Measurements from ENCODE around the gene IRX3.
"Not testable (repeated sequence)": the region's sequence is repeated elsewhere in the genome, so short reads cannot be mapped to it uniquely, and the experiment has no call there.

IRX3 gene

DNA sequence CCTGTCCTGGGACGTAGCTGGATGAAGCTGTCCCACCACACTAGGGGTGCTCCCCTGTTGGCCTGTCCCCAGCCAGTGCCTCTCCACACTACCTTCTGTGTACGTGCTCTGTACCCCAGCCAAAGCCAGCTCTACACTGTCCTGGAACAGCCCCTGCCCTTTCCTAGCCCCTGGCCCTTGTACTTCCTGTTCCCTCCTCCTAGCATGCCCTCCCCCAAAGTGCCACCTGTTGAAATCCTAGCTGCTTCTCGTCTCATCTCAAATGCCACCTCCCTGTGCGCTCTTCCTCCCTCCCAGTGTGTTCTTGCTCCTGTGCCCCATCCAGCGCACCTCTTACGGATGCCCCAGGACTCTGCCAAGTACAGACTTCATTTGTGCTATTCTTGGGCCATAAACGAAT is 33.5 kb downstream of the IRX3 start:
- Histone ChIP-seq H3K4me3 (ENCODE audit: control insufficient read depth in 1 of 7, extremely low read depth in 1 of 7, insufficient read depth in 4 of 7, low read depth in 2 of 7, low read length in 6 of 7) (no peak overlapping the region), H3K27me3 (replicated peaks in 2 of 5; ENCODE audit: control insufficient read depth in 4 of 5, insufficient read depth in 5 of 5, low read length in 4 of 5) (peaks cover 3 to 38% (median 7%) of the 10 kb centered on the region in 5 experiments), H3K9me3 (ENCODE audit: control extremely low read depth in 1 of 5, control insufficient read depth in 4 of 5, insufficient read depth in 2 of 5, low read depth in 1 of 5, low read length in 4 of 5) (no peaks in the 10 kb centered on the region), H3K36me3 (ENCODE audit: control insufficient read depth in 4 of 4, insufficient read depth in 4 of 4, low read length in 3 of 4) (no peaks in the 10 kb centered on the region), H3K27ac (ENCODE audit: insufficient read depth in 1 of 2, low read depth in 1 of 2, low read length in 2 of 2, poor library complexity in 1 of 2, severe bottlenecking in 2 of 2) (no peak overlapping the region), H3K4me1 (ENCODE audit: control extremely low read depth in 1 of 4, control insufficient read depth in 4 of 4, insufficient read depth in 4 of 4, low read length in 3 of 4) (no peaks in the 10 kb centered on the region)
- WGBS (ENCODE audit: insufficient coverage) = 83% methylated on average over 6 of the region's 7 CpGs
- ChIA-PET CTCF (no interaction called here), POLR2A (no interaction called here)
- DNase-seq = no peak

DNA sequence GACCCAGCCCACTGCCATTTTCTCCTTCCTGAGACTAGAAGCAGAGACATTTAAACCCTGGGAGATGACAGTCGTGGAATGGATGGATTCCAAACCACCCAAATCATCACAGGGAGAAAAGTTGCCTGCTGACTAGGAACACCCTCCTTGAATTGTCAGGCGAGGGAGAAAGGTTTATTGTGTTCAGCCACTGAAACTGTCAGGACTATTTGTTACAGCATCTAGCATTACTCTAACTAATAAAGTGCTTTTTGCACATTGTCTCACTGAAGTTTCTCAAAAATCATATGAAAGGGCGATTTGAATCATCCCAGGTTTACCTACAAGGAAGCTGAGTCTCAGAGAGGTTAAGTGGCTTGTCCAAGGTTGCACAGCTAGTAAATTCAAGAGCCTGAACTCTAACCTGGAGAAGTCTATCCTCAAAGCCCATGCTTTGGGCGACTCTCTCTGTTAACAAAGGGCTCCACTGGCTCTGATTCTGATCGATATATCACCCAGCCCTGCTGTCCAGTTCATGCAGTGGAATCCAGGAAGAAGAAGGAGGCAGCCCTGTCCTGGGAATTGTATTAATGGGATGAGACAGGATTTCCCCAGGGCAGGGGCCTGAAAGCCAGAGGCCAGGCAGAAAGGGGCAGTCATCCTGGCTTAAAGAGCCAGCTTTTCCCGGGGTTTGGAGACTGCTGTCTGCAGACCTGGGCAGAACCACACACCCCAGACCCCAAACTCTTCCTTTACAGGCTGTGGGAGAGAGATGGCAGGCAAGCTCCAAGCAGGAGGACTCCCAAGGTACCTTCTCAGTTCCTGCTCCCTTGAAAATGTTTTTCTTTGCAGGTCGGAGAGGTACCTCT is 37.5 kb downstream of the IRX3 start:
- H3K4me3 ChIP-seq (ENCODE audit: control insufficient read depth in 1 of 7, extremely low read depth in 1 of 7, insufficient read depth in 4 of 7, low read depth in 2 of 7, low read length in 6 of 7) = no peak overlapping the region
- DNase-seq = no peak
- CTCF ChIA-PET = no interaction called here
- POLR2A ChIA-PET = no interaction called here
- WGBS (ENCODE audit: insufficient coverage) = 93% methylated on average over 4 of the region's 7 CpGs
- no peaks in the 10 kb centered on the region for H3K36me3 ChIP-seq (ENCODE audit: control insufficient read depth in 4 of 4, insufficient read depth in 4 of 4, low read length in 3 of 4)
- H3K4me1 ChIP-seq (ENCODE audit: control extremely low read depth in 1 of 4, control insufficient read depth in 4 of 4, insufficient read depth in 4 of 4, low read length in 3 of 4) = peaks cover 0 to 3% (median 0%) of the 10 kb centered on the region in 4 experiments
- peaks cover 0 to 2% (median 0%) of the 10 kb centered on the region in 5 experiments for H3K9me3 ChIP-seq (ENCODE audit: control extremely low read depth in 1 of 5, control insufficient read depth in 4 of 5, insufficient read depth in 2 of 5, low read depth in 1 of 5, low read length in 4 of 5)
- H3K27me3 ChIP-seq (replicated peaks in 2 of 5; ENCODE audit: control insufficient read depth in 4 of 5, insufficient read depth in 5 of 5, low read length in 4 of 5) = peaks cover 0 to 46% (median 7%) of the 10 kb centered on the region in 5 experiments
- no peak overlapping the region for H3K27ac ChIP-seq (ENCODE audit: insufficient read depth in 1 of 2, low read depth in 1 of 2, low read length in 2 of 2, poor library complexity in 1 of 2, severe bottlenecking in 2 of 2)

DNA sequence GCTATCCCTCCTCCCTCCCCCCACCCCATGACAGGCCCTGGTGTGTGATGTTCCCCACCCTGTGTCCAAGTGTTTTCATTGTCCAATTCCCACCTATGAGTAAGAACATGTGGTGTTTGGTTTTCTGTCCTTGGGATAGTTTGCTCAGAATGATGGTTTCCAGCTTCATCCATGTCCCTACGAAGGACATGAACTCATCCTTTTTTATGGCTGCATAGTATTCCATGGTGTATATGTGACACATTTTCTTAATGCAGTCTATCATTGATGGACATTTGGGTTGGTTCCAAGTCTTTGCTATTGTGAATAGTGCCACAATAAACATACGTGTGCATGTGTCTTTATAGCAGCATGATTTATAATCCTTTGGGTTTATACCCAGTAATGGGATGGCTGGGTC is 38.9 kb downstream of the IRX3 start:
- H3K4me3 ChIP-seq (ENCODE audit: control insufficient read depth in 1 of 7, extremely low read depth in 1 of 7, insufficient read depth in 4 of 7, low read depth in 2 of 7, low read length in 6 of 7); CTCF ChIA-PET; POLR2A ChIA-PET; H3K27ac ChIP-seq (ENCODE audit: insufficient read depth in 1 of 2, low read depth in 1 of 2, low read length in 2 of 2, poor library complexity in 1 of 2, severe bottlenecking in 2 of 2); H3K4me1 ChIP-seq (ENCODE audit: control extremely low read depth in 1 of 4, control insufficient read depth in 4 of 4, insufficient read depth in 4 of 4, low read length in 3 of 4); DNase-seq; H3K36me3 ChIP-seq (ENCODE audit: control insufficient read depth in 4 of 4, insufficient read depth in 4 of 4, low read length in 3 of 4); H3K9me3 ChIP-seq (ENCODE audit: control extremely low read depth in 1 of 5, control insufficient read depth in 4 of 5, insufficient read depth in 2 of 5, low read depth in 1 of 5, low read length in 4 of 5): not testable (repeated sequence)
- H3K27me3 ChIP-seq (replicated peaks in 2 of 5; ENCODE audit: control insufficient read depth in 4 of 5, insufficient read depth in 5 of 5, low read length in 4 of 5) = peaks cover 0 to 44% (median 7%) of the 10 kb centered on the region in 5 experiments
- no CpG with 5 or more reads among the region's 2 CpGs for WGBS (ENCODE audit: insufficient coverage)

DNA sequence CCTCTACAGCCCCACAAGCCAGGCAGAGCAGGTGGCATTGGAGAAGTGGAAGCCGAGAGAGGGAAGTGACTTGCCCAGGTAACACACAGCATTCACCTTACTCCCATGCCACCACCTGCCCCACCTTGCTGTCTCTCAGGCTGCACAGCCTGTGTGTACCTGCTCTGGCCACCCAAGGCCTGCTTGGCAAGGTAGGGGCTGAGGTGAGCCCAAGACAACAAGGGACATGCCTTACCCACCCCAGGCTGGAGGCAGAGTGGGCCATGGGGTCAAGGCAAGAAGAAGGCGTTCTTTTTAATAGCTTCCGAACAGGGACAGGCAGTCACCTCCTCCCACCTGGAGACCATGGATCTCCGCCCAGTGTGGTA is 40.1 kb downstream of the IRX3 start:
- Histone ChIP-seq H3K27ac (ENCODE audit: insufficient read depth in 1 of 2, low read depth in 1 of 2, low read length in 2 of 2, poor library complexity in 1 of 2, severe bottlenecking in 2 of 2) (no peak overlapping the region), H3K4me3 (ENCODE audit: control insufficient read depth in 1 of 7, extremely low read depth in 1 of 7, insufficient read depth in 4 of 7, low read depth in 2 of 7, low read length in 6 of 7) (no peak overlapping the region), H3K9me3 (ENCODE audit: control extremely low read depth in 1 of 5, control insufficient read depth in 4 of 5, insufficient read depth in 2 of 5, low read depth in 1 of 5, low read length in 4 of 5) (peaks cover 0 to 2% (median 0%) of the 10 kb centered on the region in 5 experiments), H3K4me1 (ENCODE audit: control extremely low read depth in 1 of 4, control insufficient read depth in 4 of 4, insufficient read depth in 4 of 4, low read length in 3 of 4) (peaks cover 0 to 4% (median 0%) of the 10 kb centered on the region in 4 experiments), H3K27me3 (replicated peaks in 2 of 5; ENCODE audit: control insufficient read depth in 4 of 5, insufficient read depth in 5 of 5, low read length in 4 of 5) (peaks cover 0 to 43% (median 3%) of the 10 kb centered on the region in 5 experiments), H3K36me3 (ENCODE audit: control insufficient read depth in 4 of 4, insufficient read depth in 4 of 4, low read length in 3 of 4) (no peaks in the 10 kb centered on the region)
- no peak for DNase-seq
- ChIA-PET CTCF (no interaction called here), POLR2A (no interaction called here)
- WGBS (ENCODE audit: insufficient coverage) = 100% methylated on average over 4 of the region's 4 CpGs

DNA sequence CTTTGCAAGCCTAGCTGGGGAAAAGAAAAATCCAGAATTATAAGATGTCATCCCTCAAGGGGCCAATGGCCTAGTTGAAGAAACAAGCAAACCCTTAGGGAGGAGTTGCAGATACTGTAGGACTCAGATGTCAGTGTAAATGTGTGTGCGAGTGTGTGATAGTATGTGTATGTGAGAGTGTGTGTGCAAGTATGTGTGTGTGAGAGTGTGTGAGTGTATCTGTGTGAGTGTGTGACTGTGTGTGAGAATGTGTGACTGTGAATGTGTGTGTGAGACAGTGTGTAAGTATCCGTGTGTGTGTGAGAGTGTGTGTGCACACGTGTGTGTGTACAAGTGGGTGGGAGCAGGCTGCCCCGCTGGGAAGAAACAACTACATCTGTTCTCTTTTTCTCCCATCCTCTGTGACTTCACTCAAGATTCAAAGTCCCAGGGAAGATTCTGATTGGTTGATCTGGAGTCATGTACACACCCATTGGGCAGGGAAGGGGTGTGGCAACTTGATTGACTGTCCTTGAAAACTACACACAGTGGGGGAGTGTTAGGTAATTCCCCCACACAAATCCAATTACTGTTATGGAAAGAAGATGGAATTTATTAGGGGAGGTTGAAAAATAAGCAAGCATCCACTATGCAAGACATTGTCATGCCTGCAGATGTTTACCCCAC is 40.7 kb downstream of the IRX3 start:
- CTCF ChIA-PET = no interaction called here

DNA sequence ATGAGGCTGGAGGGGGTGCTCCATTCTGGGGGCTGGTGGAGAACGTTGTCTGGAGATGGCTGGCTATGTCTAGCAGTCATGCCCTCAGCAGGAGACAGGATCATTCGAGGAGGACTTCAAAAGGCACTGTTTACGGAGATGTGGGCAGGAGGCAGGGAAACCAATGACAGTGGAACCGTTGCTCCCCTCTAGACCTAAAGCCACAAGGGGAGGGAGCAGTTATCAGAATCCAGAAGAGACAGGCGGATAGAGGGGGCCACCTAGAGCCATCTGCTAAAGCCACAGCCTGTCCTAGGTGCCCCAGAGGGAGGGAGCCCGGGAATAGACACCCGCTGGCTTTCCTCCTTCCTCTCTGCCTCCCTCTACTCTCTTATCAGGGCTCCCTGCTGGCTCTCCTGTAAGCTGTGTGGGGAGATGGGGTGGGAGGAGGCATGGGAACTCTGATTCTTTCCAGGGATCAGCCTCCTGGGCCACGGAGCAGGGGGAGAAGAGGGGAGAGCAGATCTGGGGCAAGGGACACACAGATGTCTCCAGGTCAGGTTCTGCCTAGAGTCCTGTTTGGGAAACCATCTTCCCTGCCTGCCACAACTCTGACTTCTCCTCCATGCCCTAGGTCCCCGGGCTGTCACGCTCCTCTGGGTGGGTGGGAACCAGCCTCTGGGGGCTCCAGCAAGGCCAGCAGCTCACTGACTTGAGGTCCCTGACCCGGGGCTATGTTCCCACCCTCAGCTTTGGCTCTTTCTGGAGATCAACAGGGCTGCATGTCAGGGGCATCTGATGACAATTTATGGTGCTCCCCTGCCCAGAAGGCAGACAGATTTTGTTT is 42.3 kb downstream of the IRX3 start:
- DNase-seq = peak in 2 of 3 donors; percentile 27 to 30
- Histone ChIP-seq H3K36me3 (ENCODE audit: control insufficient read depth in 4 of 4, insufficient read depth in 4 of 4, low read length in 3 of 4) (no peaks in the 10 kb centered on the region), H3K27me3 (replicated peaks in 2 of 5; ENCODE audit: control insufficient read depth in 4 of 5, insufficient read depth in 5 of 5, low read length in 4 of 5) (peaks cover 0 to 35% (median 4%) of the 10 kb centered on the region in 5 experiments), H3K4me3 (ENCODE audit: control insufficient read depth in 1 of 7, extremely low read depth in 1 of 7, insufficient read depth in 4 of 7, low read depth in 2 of 7, low read length in 6 of 7) (no peak overlapping the region), H3K9me3 (ENCODE audit: control extremely low read depth in 1 of 5, control insufficient read depth in 4 of 5, insufficient read depth in 2 of 5, low read depth in 1 of 5, low read length in 4 of 5) (peaks cover 0 to 2% (median 0%) of the 10 kb centered on the region in 5 experiments), H3K4me1 (ENCODE audit: control extremely low read depth in 1 of 4, control insufficient read depth in 4 of 4, insufficient read depth in 4 of 4, low read length in 3 of 4) (peaks cover 0 to 4% (median 0%) of the 10 kb centered on the region in 4 experiments), H3K27ac (ENCODE audit: insufficient read depth in 1 of 2, low read depth in 1 of 2, low read length in 2 of 2, poor library complexity in 1 of 2, severe bottlenecking in 2 of 2) (no peak overlapping the region)
- ChIA-PET POLR2A (interaction anchor here (0.8 kb wide), 1 partner anchor 28 kb away, joined by 4 read pairs; no protein-coding TSS in a partner anchor), CTCF (no interaction called here)
- 50% methylated on average over 6 of the region's 11 CpGs for WGBS (ENCODE audit: insufficient coverage)

More for the DNA sequence above, 40.7 kb downstream of the IRX3 start:
- H3K4me1 ChIP-seq (ENCODE audit: control extremely low read depth in 1 of 4, control insufficient read depth in 4 of 4, insufficient read depth in 4 of 4, low read length in 3 of 4) = peaks cover 0 to 4% (median 0%) of the 10 kb centered on the region in 4 experiments
- H3K4me3 ChIP-seq (ENCODE audit: control insufficient read depth in 1 of 7, extremely low read depth in 1 of 7, insufficient read depth in 4 of 7, low read depth in 2 of 7, low read length in 6 of 7) = no peak overlapping the region
- no peak for DNase-seq
- H3K9me3 ChIP-seq (ENCODE audit: control extremely low read depth in 1 of 5, control insufficient read depth in 4 of 5, insufficient read depth in 2 of 5, low read depth in 1 of 5, low read length in 4 of 5) = peaks cover 0 to 2% (median 0%) of the 10 kb centered on the region in 5 experiments
- no peak overlapping the region for H3K27ac ChIP-seq (ENCODE audit: insufficient read depth in 1 of 2, low read depth in 1 of 2, low read length in 2 of 2, poor library complexity in 1 of 2, severe bottlenecking in 2 of 2)
- 94% methylated on average over 1 of the region's 4 CpGs for WGBS (ENCODE audit: insufficient coverage)
- peaks cover 0 to 38% (median 3%) of the 10 kb centered on the region in 5 experiments for H3K27me3 ChIP-seq (replicated peaks in 2 of 5; ENCODE audit: control insufficient read depth in 4 of 5, insufficient read depth in 5 of 5, low read length in 4 of 5)
- H3K36me3 ChIP-seq (ENCODE audit: control insufficient read depth in 4 of 4, insufficient read depth in 4 of 4, low read length in 3 of 4) = no peaks in the 10 kb centered on the region
- POLR2A ChIA-PET = no interaction called here
